ENCODE measurements around the gene CELSR1.
"Not testable (repeated sequence)": the region's sequence is repeated elsewhere in the genome, so short reads cannot be mapped to it uniquely, and the experiment has no call there.

CELSR1 gene

DNA sequence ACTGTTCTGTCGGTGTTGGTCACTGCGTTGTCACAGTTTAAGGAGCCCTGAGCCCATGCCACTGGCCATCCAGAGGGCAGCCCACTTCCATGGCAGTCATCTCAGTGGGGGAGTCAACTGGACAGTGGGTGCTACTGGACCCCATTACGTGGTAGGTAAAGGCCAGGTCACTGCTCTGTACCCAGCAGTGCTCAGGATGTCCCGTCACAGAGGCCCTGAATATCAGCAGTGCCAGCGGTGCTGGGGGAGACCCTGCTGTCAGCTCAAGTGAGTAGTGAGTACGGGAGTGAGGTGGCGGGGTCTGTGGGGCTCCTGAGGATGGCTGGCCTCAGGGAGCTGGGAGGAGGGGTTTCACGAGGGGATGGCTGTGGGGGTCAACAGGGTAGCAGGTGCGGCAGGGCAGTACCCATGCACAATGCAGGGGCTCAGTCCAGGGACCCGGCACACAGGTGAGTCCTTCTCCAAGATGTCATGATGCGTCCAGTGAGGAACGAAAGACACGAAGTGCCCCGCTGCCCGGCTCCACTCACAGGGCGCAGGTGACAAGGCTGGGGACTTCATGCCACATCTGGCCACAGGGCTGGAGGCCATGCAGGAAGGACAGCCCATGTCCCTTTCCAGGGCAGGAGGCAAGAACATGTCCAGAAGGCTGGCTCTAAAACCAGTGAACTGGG is 27.9 kb downstream of the CELSR1 start:
- DNase-seq = no peak

DNA sequence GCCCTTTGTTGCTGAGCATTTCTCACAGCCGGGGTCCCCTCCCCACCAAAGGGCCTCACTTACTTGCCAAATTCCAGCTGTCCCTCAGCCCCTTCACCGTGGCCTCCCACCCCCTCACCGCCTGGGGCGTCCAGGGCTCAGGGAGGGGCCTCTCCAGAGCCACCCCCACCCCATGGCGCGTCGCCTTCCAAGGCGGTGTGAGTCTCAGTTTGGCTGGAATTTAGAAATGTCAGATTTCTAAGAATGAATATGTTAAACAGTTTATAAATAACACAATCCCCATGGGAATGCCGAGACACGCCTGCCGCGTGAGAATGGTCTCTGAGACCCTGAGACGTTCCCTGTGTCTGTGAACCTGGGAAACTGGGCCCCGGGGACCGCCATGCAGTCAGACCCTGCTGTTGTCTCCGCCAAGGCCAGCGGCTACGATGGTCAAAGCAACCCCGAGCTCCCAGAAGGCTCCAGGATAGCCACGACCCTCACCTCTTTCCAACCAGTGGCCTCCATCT is 28.9 kb downstream of the CELSR1 start:
- no peak for DNase-seq

DNA sequence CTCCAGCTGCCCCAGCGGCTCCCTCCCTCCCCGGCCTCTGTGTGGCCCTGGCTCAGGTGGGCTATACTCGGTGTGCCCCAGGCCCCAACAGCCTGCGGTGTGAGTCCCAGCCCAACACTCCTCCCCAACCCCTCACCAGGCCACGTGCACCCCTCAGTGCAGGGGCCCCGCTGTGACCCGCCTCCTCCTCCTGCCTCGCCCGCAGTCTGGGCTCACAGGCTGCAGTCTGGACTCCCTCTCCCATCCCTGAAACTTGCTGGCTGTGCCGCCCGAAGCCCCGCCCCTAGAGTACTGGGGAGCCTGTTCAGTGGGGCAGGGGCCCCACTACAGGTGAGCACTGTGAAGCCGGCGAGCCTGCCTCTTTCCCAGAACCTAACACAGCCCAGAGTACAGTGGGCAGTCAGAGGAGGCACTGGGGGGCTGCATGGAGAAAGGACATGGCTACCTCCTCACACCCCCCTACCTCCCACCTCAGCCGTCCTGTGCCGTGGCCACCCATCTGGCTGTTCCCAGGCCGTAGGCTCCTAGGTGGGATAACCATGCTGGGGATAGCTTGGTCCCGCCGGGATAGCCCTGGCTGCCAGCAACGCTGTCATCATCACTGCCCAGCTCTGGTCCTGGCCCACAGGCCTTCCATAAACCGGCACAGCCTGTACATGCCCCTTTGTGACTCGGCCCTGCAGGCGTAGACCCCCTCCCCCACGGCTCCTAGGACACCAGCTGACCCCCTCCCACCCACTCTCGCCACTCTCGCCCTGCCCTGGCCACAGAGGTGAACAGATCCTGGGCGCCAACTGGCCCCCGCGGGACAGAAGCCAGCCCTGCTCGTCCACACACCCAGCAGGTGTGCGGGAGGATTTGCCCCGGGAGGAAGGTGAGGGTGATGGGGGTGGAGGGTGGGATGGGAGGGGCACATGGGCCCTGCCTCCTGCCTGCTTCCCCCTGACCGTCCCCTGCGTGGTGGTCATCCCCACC is 29.7 kb downstream of the CELSR1 start:
- no peak for DNase-seq

GRCh38 chr22:46504584-46504983 is 32.8 kb downstream of the CELSR1 start:
- DNase-seq = no peak

DNA sequence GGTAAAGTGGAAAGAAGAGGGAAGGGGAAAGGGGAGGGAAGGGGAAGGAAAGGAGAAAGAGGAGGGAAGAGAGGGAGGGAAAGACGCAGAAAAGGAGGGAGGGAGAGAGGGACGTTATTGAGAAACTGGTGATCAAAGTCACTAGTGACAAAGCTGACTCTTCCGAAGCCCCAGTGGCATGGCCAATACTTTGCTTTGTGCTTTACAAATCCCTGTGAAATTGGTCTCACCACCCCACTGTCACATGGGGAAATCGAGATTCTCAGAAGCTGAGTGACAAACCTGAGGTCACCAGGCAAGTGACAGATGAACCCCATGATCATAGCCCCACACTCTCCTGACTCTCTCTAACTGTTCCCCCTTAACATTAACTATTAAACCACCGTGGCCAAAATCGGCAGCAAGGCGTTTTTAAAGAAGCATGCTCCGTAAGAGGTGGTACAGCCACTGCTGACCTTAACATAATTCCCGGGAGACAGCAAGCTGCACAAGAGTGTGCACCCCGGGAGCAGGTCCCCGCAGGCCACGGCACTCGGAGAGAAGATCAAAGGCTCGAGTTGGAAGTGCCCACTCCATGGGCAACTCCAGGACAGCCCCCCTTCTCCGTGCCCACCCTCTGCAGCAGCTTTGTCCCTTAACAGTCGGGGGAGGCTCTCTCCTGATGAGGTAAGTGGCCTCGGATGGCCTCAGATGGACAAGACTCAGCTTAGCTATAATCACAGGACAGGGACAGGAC is 34.8 kb downstream of the CELSR1 start:
- no peak for DNase-seq

DNA sequence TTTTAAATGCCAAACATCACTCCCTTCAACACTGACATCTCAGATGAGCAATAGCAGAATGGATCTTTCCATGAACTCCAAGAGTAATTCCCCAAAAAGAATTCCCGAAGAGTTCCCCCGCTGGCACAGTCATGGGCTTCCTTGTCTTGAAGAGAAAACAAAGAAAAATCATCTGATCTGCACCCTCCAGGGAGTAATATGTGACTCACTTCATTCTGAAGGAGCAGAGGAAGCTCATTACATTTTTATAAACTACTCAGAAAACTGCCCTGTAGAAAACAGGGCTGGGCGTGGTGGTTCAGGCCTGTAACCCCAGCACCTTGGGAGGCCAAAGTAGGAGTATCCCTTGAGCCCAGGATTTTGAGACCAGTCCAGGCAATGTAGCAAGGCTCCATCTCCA is 35.7 kb downstream of the CELSR1 start:
- DNase-seq = no peak

DNA sequence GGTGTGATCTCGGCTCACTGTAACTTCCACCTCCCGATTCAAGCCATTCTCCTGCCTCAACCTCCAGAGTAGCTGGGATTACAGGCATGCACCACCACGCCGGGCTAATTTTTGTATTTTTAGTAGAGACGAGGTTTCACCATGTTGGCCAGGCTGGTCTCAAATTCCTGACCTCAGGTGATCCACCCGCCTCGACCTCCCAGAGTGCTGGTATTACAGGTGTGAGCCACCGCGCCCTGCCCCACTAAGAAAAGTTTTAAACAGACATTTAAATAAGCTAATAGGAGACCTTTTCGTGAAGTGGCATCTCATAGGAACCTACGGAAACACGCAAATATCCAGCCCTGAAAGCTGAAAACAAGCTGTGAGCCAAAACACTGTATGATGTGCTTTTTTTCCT is 36.2 kb downstream of the CELSR1 start:
- DNase-seq = not testable (repeated sequence)

DNA sequence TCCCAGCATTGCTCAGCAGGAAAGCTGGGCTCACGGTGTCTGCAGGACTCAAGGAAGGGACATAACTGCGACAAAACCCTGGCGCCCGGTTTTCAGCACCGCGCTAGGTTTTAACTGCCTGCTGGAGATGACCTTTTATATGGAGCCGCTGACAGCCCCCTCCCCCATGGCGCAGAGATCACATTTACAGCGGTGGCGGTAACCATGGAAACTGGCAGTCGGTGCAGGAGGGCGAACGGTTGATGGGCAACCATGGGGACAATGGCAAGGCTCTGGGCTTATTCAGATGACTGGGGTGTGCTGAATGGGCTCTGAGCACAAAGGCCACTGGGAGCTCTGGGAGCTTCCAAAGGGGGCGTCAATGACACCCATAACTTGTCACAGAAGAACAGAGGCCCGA is 37.2 kb downstream of the CELSR1 start:
- no peak for DNase-seq

- DNase-seq = no peak
These were observed 37.6 kb downstream of the CELSR1 start for GRCh38 chr22:46499805-46500189.

DNA sequence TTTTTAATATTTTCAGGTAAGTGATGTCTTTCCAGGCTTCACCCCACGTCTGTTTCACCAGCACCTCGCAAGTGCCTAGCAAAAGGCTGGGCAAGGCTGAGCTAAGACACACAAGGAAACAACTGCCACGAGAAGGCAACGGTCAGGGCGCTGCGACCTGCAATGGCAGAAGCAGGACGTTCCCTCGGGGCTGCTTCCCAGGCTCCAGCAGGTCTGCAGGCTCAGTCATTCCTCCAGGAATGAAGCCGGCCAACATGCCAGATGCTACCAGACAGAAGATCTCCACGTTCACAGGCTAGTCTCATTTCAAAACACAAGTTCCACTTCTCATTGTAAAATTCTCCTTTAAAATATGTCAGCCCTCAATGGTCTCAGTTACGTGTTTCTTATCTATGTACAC is 45.5 kb downstream of the CELSR1 start:
- no peak for DNase-seq

GRCh38 chr22:46490538-46490937 is 46.9 kb downstream of the CELSR1 start:
- DNase-seq = no peak

- no peak for DNase-seq
These were observed 50.3 kb downstream of the CELSR1 start for GRCh38 chr22:46486996-46487717.

DNA sequence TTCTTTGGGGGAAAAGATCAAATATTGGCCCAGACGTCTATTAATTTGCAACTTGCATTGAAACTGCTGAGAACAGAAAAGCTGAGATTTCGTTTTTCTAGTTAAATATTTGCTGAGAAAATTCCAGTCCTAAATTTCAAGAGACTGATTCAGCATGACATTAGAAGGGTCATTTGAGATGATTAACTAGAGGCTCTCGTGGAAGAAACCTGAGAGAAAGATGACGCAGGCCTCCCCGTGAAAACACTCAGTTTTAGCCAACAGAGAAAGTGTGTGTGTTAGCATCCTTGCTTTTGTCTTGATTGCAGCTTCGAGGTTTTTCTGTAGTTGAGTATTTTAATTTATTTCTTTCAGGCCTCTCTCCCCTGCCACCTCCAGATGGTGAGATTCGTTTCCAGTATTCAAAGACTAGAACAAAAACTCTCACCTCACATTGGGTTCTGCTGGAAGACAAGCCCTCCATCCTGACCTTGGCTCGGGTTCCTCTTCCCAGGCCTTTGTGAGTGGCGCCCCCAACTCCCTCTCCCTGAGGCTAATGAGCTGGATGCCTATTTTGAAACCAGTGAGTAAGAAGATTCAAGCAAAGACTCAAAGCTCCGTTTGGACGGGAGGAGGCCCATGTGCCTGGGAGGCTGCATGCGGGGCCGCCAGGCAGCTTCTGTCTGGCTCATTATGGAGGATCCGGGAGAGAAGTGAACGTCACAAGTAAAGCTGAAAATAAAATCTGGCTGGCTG is 52.4 kb downstream of the CELSR1 start:
- DNase-seq = no peak

DNA sequence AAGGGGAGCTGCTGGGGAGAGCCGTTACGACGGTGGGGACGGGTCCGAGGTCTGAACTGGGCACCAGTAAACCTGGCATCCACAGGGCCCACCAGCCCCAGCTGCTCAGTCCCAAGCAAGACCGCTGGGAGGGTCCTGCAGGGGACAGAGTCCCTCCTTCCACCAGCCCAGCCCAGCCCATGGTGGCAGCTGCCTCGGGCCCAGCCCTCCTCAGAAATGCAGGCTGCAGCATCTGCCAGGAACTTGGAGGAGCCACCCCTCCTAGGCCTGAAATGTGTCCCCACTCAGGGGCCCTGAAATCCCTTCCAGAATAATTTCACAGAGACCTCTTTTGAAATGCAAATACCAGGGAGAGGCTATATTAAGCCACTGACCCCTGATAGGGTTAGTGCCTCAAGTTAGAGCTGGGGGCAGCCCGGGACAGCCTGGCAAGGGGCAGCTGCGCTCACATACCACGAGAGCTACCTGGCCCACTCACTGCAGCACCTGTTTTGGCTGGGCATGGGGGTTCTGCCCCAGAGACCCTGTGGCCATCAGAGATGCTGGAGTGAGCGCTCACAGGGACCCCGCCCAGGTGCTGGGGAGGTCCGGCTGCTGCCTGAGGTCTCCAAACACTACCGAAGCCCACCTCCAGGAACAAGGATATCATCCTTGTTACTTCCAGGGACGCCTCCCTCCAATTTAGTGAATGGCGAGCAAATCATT is 53.1 kb downstream of the CELSR1 start:
- DNase-seq = no peak

DNA sequence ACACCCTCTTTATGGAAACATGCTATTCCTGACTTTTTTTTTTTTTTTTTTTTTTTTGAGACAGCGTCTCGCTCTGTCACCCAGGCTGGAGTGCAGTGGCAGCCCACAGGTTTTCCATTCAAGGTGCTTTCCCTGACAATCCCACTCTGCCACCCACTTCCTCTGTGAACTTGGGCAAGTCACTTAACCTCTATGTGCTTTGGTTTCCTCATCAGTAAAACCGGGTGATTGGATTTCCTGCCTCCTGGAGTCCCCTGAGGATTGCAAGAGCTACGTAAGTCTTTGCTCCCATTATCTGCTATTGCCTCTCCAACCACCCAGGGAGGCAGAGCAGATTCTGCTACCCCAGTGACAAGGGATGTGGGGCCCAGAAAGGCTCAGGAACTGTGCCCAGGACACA is 54.1 kb downstream of the CELSR1 start:
- no peak for DNase-seq

GRCh38 chr22:46482056-46482675 is 55.3 kb downstream of the CELSR1 start:
- DNase-seq = no peak

- DNase-seq = no peak
These were observed 56.0 kb downstream of the CELSR1 start for GRCh38 chr22:46481386-46481785.

- DNase-seq = no peak
These were observed 57.0 kb downstream of the CELSR1 start for GRCh38 chr22:46480396-46480795.

DNA sequence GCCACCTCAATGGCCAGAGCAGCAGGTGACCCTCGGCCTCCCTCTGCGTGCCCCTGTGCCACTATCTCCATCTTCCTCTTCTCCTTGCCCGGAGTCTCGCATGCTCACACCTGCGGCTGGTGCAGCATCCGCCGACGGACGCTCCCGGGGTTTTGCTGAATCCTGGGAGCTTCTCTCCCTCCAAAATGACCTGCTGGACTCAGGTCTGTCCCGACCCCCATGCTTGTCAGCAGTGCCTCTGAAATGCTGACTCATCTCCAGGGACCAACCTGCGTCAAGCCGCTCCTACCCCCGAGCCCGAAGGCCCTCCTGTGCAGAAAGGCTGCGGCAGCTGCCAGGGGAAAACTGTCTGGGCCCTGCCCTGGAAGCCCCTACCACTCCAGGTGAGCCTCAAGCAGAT is 58.4 kb downstream of the CELSR1 start:
- DNase-seq = no peak

GRCh38 chr22:46478083-46478551 is 59.3 kb downstream of the CELSR1 start:
- no peak for DNase-seq

DNA sequence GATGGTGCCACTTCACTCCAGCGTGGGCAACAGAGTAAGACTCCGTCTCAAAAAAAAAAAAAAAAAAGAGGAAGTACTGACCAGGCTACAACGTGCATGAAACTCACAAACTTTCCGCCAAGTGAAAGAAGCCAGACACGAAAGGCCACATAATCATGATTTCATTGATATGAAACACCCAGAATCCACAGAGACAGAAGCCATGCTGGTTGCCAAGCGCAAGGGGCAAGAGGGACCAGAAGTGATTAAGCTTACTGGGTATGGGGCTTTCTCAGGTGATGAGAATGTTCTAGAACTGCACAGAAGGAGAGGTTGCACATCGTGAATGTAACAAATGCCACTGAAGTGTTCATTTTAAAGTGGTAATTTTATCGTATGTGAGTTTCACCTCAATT is 60.9 kb downstream of the CELSR1 start:
- no peak for DNase-seq

Data from activated CD8-positive, alpha-beta memory T cell treated with anti-CD3 and anti-CD28 coated beads, Interleukin-2, amount 50 U/mL, for 48 hours (primary cell).